Tibial artery (tissue), 4 donors: ENCODE results near the gene ZFP82.

Source experiments
- DNase-seq, 2 donors: peaks; one replicate each; pipeline ENCODE4 v3.0.0-alpha.2; 2019
- H3K27ac ChIP-seq, 2 donors: fragments of 200-600 bp; sonication (generic) in 1 of 2; 1 replicate in 1 of 2; 2 replicates in 1 of 2; pipeline ENCODE4 v1.5.1; 2018 to 2019; ENCODE audit warnings: mild to moderate bottlenecking in 1 of 2
- H3K27me3 ChIP-seq, 2 donors: fragments of 200-600 bp; sonication (generic) in 1 of 2; one replicate each; pipeline versions ENCODE4 v1.5.1 to v1.6.0; 2016 to 2019
- H3K36me3 ChIP-seq, 3 donors: fragments of 200-600 bp; sonication (generic) in 2 of 3; one replicate each; pipeline ENCODE4 v1.5.1; 2016 to 2019; ENCODE audit warnings: mild to moderate bottlenecking in 2 of 3
- H3K4me1 ChIP-seq, 4 donors: fragments of 200-600 bp; sonication (generic) in 2 of 4; 1 replicate in 3 of 4; 2 replicates in 1 of 4; pipeline ENCODE4 v1.5.1; 2016 to 2019
- H3K4me3 ChIP-seq, 2 donors: fragments of 200-600 bp; sonication (generic) in 1 of 2; 1 replicate in 1 of 2; 2 replicates in 1 of 2; pipeline ENCODE4 v1.5.1; 2018 to 2019; ENCODE audit warnings: mild to moderate bottlenecking in 2 of 2
- H3K9me3 ChIP-seq, 3 donors: fragments of 200-600 bp; sonication (generic) in 1 of 3; one replicate each; pipeline ENCODE4 v1.5.1; 2016 to 2019
- CTCF ChIP-seq, 2 experiments: fragments of 200-600 bp in 1 of 2; fragments of 450-650 bp in 1 of 2; IDR thresholded peaks; one replicate each; pipeline ENCODE4 v1.5.1; 2017 to 2019; ENCODE audit warnings: antibody characterized with exemption in 2 of 2, mild to moderate bottlenecking in 1 of 2, moderate library complexity in 1 of 2
- intact Hi-C: fragments of 100-400 bp; cut with DNase I; formaldehyde crosslinking; loops from one replicate; pipeline ENCODE4 v1.15.0; 2023; ENCODE audit warnings: low total_unique reads

Gene ZFP82

GRCh38 chr19:36371886-36372285 lies 46.6 kb downstream of the ZFP82 start:
- Histone ChIP-seq H3K4me3 (no peak overlapping the region), H3K9me3 (no peaks in the 10 kb centered on the region), H3K36me3 (peaks cover 15 to 31% (median 19%) of the 10 kb centered on the region in 3 donors), H3K27me3 (no peaks in the 10 kb centered on the region), H3K27ac (no peak overlapping the region), H3K4me1 (peaks cover 0 to 3% (median 0%) of the 10 kb centered on the region in 4 donors)
- DNase-seq = no peak
- TF ChIP-seq CTCF (IDR thresholded peaks at IDR 0.05) = no peak
- intact Hi-C loops = no loop called here

DNA sequence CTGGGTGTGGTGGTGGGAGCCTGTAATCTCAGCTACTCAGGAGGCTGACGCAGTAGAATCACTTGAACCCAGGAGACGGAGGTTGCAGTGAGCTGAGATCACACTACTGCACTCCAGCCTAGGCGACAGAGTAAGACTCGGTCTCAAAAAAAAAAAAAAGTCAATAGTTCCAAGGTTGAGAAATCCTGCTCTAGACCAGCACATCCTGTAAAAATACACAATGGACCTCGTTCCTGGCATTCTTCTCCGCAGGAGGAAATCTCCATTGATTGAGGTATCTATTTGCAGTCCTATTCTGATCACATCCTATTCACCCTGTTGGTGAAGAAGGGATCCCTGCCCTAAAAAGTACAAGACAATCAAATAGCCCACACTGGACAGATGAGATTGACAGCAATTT lies 54.6 kb downstream of the ZFP82 start:
- TF ChIP-seq CTCF (IDR thresholded peaks at IDR 0.05) = no peak
- Histone ChIP-seq H3K27ac (no peak overlapping the region), H3K4me1 (no peaks in the 10 kb centered on the region), H3K4me3 (no peak overlapping the region), H3K9me3 (no peaks in the 10 kb centered on the region), H3K27me3 (no peaks in the 10 kb centered on the region), H3K36me3 (peaks cover 64 to 88% (median 81%) of the 10 kb centered on the region in 3 donors)
- intact Hi-C loops = no loop called here
- no peak for DNase-seq
